GM21515 (cell line): Measurements from ENCODE around the gene SH2B3.

Experiments used
- ATAC-seq: cut with Tn5 transposase; IDR thresholded peaks from one replicate; pipeline ENCODE4 v1.9.1; 2021; ENCODE audit not compliant: unreplicated experiment

SH2B3 gene

GRCh38 chr12:111408686-111409402 lies 3.1 kb downstream of the SH2B3 start:
- ATAC-seq = no peak

DNA sequence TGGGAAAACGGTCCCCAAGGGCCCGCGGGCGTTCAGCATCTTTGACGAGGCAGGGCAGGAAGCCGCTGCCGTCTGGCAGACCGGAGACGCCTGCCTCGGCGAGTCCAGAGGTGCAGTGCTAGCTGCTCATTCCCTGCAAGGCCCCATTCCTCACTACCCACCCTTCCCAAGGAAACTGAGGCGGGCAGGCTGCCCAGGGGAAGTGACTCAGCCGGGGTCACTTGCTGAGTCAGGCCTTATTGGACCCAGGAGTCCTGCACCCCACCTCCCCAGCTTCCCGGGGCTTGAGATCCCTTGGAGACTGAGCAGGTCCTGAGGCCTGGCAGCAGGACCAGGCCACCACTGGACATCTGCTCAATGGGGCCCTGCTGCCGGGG lies 3.7 kb downstream of the SH2B3 start:
- ATAC-seq = no peak

DNA sequence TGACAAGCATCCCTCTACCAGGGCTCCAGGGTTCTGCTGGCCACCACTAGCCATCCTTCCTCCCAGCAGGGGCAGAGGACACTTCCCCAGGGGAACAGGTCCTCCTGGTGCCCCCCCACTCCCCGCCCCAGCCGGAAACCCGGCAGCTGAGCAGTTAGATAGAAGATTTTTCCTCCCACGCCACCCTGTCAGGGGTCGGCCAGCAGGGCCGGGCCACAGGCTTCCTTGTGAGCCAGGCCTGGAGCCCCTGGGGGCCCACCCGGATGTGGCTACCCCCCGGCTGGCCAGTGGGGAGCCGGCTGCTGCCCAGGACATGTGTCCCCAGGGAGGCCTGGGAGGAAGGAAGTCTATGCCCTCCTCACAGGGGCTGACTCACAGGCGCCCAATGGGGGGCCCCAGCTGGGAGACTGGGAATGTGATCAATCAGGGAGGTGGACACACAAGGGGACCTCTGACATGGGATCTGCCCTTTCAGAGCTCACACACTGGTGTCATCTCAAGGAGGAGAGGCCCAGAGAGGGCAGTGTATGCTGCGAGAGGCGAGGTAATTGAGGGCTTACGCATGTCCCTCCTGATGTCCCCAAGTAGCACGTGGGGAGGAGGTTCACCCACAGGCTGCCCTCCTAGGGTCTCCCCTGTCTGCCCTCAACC lies 4.2 kb downstream of the SH2B3 start:
- ATAC-seq = no peak

DNA sequence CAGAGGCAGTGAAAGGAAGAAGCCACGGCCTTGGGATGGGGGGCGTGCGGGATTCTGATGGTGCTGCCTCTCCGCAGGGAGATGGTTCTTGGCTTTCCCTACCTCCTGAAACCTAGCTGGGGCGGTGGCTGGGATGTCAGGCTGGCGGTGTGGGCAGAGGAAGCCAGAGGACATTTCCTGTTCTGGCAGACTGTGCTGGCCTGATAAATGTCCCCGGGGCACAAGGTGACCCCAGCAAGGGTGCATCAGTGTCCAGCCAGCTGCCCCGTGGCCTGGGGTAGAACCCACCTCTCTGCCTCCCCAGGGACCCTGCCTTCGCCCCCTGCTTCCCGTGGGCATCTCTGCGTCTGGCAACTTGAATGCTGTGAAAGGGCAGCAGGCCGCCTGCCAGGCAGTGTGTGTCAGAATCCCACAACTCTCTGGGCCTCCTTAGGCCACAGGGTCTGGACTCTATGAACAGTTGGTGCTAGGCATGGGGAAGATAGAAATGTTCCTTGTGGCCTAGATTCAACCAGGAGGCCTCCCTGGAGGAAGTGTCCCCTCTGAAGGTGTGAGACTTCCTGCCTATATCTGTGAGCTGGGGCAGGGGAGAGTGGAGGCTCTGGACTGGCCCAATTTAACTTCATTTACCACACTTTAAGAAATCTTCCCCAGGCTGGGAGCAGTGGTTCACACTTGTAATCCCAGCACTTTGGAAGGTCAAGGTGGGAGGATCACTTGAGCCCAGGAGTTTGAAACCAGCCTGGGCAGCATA lies 4.9 kb downstream of the SH2B3 start:
- no peak for ATAC-seq

DNA sequence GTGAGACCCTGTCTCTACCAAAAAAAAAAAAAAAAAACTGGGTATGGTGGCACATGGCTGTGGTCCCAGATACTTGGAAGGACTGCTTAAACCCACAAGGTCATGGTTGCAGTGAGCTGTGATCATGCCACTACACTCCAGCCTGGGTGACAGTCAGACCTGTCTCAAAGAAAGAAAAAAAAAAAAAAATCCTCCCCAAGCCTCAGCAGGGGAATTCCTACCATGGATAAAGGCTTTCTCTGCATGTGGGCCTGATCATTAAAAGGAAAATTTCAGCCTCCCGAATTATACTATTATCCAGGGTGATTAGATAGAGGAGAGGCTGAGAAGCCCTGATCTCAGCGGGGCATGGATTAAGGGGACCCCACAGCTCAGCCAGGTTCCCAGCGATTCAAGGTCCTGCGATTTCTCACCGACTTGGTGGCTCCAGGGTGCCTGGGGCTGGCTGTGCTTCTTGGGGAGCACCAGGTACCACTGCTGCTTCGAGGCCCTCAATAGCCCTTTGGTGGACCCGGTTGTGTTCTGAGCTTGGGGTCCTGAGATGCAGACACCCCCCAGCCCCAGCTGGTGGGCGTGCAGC lies 5.6 kb downstream of the SH2B3 start:
- no peak for ATAC-seq

GRCh38 chr12:111412007-111412829 lies 6.5 kb downstream of the SH2B3 start:
- ATAC-seq = no peak

DNA sequence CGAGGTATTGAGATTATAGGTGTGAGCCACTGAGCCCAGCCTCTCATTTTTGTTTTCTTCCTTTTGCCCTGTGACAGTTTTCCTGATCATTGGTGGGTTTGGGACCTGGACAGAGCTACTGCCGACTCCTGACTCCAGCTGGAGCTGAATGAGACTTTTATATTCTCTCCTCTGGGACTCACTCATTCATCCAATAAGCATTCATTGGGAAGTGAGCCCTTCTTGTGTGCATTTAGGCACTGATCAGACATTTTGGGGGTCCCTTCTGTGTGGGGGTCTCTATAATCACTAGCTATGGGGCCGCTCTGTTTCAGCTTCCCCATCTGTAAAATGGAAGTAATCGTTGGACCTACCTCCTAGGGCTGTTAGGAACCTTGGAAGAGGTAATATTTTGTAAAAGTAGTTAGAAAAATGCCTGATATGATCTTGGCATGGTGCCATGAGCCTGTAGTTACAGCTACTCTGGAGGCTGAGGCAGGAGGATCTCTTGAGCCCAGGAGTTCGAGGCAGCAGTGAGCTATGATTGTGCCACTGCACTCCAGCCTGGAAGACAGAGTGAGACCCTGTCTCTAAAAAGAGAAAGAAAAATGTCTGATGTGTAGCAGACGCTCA lies 7.2 kb downstream of the SH2B3 start:
- no peak for ATAC-seq

DNA sequence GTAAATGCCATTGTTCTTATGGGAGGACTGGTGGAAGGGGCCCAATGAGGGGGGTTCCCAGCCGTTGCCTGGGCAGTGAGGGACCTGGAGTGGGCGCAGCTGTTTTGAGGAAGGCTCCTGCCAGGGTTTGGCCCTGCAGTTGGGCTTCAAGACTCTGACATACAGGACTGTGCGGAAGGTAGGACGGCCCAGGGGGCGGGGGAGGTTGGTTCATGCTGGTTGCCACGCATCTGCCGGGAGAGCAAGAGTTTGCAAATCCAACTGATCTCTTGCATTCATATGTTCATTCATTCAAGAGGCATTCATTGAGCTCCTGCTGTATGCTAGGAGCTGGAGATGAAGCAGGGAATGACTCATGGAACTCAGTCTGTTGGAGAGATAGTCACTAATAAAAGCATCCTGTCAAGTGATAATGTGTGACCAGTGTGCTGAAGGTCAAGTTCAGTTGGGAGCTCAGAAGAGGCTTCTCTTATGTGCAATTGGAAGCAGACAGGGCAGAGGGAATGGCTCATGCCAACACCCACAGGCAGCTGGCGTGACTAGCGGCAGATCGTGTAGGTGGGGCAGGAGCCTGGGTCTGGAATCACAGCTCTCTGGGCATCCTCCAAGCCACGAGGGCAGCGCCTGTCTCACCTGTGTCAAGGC lies 7.8 kb downstream of the SH2B3 start:
- no peak for ATAC-seq

GRCh38 chr12:111414711-111415252 lies 9.1 kb downstream of the SH2B3 start:
- ATAC-seq = no peak

DNA sequence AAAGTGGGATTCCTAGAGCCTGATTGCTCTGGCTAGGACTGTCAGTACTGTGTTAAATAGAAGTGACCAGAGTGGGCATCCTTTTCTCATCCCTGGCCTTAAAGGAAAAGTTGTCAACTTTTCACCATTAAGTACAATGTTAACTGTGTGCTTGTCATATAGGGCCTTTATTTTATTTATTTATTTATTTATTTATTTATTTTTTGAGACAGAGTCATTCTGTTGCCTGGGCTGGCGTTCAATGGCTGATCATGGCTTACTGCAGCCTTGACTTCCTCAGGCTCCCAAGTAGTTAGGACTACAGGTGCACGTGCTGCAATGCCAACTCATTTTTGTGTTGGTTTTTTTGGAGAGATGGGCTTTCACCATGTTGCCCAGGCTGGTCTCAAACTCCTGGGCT lies 11.6 kb downstream of the SH2B3 start:
- no peak for ATAC-seq

- no peak for ATAC-seq
These were observed 12.3 kb downstream of the SH2B3 start for GRCh38 chr12:111417784-111418593.

DNA sequence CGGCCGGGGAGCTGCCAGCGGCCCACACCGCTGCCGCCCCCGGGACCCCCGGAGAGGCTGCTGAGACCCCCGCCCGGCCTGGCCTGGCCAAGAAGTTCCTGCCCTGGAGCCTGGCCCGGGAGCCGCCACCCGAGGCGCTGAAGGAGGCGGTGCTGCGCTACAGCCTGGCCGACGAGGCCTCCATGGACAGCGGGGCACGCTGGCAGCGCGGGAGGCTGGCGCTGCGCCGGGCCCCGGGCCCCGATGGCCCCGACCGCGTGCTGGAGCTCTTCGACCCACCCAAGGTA lies 12.8 kb downstream of the SH2B3 start:
- no peak for ATAC-seq

- no peak for ATAC-seq
These were observed 14.1 kb downstream of the SH2B3 start for GRCh38 chr12:111419784-111420183.

GRCh38 chr12:111420494-111420893 lies 14.8 kb downstream of the SH2B3 start:
- ATAC-seq = no peak

DNA sequence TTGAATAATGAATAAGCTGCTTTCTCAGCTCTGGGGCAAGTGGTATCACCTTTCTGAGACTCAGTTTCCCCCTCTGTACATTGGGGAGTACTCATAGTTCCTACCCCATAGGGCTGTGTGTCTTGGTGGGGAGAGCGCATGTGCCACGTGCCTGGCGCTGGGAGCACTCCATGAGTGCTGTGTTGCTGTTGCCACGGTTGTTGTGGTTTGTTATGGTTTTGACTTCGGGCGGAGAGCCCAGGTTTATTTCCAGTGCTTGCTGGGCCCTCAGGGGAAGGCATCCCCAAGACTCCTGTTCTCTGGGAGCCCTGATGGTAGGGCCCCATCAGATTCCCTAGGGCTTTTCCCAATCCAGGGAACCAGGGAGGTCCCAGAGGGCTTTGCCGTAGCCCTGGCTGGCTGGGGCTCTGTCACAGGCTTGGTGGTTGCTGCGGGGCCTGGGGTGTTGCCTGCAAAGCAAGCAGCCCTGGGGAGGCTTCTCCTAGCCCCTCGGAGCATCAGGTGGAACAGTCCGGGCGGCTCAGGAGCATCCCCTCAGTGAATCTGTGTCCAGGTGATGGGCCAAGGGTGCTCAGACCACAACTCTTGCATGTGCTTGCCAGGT lies 18.6 kb downstream of the SH2B3 start:
- no peak for ATAC-seq

DNA sequence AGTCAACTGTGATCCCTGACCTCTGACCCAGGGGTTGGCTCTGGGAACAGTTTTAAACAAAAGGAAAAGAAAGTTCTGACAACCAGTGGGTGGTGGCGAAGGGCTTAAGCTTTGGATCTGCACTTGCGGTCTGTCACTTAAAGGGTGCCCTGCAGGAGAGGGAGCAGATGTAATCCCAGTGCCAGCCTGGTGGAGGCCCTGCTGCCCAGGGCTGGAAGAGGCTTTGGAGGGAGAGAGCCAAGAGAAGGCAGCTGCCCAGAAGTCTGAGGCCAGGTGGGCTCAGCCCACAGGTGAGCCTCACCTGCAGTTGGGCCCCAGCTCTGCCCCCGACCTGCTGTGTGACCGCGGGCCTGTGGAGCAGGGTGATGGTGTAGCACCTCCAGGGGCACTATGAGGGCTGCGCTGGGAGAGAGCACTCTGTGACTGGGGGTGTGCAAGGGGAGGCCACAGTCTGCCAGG lies 19.1 kb downstream of the SH2B3 start:
- no peak for ATAC-seq

- ATAC-seq = no peak
These were observed 19.9 kb downstream of the SH2B3 start for GRCh38 chr12:111425655-111426054.

DNA sequence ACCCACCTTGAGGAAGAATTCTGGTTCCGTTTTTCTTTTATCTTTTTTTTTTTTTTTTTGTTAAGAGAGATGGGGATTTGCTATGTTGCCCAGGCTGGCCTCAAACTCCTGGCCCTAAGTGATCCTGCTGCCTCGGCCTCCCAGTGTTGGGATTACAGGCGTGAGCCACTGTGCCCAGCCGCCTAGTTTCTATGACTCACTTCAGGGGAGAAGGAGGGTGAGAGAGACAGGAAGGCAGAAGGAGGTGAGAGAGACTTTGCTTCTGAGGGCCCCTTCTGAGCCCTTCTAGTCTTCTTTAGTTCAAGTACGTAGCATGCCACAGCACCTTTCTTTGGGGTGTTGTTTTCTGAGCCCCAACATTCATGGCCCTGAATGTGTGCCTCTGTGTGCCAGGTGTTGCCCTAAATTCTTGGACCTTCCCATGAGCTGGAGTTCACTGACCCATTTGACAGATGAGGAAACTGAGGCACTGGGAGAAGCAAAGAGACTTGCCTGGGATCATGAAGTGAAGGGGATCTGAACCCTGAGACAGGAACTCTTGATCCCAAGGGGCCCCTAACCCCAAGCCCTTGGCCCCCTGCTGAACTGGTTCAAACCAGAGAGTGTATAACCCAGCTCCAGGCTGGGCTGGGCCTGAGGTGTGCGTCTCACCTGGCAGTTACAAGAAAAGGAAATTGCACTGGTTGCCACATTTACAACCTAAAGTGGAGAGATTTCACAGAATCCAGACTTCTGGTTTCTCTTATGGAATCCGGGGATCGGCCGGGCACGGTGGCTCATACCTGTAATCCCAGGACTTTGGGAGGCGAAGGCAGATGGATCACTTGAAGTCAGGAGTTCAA lies 20.8 kb downstream of the SH2B3 start:
- no peak for ATAC-seq
